ENCODE results near the gene ADAMTSL4.

GRCh38 chr1:150572918-150573647, 23.9 kb downstream of the ADAMTSL4 start:
- no peak for TF ChIP-seq CTCF (IDR thresholded peaks at IDR 0.05)
- TF ChIP-seq POLR2A (IDR thresholded peaks at IDR 0.05) = no peak
